Testis (tissue), 2 donors: ENCODE measurements around the gene SH3BP2.

Source experiments
- POLR2A ChIP-seq: fragments of 450-650 bp; IDR thresholded peaks from one replicate; pipeline ENCODE4 v1.6.1; 2017; ENCODE audit warnings: antibody characterized with exemption, mild to moderate bottlenecking, moderate library complexity
- TF ChIP-seq, protein P1 (sequence below), 3 experiments: fragments of 450-650 bp in 2 of 3; fragments of 200-600 bp in 1 of 3; sonication (generic) in 1 of 3; IDR thresholded peaks; one replicate each; pipeline ENCODE4 v1.5.1; 2016 to 2019; ENCODE audit warnings: antibody characterized with exemption in 3 of 3, mild to moderate bottlenecking in 2 of 3, moderate library complexity in 1 of 3

DNA sequence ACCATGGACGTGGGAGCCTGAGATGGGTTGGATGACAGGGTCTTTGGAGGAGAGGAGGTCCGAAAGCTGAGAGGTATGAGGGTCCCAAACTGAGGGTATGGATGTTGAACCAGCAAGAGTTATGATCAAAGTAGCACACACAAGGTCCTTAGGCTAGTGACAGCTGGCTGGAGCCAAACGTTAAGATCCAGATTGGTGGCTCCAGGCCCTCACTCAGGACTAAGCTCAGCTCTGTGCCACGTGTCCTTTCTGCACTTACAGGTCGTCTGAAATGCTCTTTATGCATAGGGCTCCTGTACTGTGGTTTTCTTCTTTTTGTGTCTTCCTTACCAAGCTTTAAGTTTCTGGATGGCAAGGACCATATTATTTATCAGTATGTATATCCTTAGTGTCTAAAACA lies 86.1 kb downstream of the SH3BP2 start:
- TF ChIP-seq, protein P1, sequence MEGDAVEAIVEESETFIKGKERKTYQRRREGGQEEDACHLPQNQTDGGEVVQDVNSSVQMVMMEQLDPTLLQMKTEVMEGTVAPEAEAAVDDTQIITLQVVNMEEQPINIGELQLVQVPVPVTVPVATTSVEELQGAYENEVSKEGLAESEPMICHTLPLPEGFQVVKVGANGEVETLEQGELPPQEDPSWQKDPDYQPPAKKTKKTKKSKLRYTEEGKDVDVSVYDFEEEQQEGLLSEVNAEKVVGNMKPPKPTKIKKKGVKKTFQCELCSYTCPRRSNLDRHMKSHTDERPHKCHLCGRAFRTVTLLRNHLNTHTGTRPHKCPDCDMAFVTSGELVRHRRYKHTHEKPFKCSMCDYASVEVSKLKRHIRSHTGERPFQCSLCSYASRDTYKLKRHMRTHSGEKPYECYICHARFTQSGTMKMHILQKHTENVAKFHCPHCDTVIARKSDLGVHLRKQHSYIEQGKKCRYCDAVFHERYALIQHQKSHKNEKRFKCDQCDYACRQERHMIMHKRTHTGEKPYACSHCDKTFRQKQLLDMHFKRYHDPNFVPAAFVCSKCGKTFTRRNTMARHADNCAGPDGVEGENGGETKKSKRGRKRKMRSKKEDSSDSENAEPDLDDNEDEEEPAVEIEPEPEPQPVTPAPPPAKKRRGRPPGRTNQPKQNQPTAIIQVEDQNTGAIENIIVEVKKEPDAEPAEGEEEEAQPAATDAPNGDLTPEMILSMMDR (IDR thresholded peaks at IDR 0.05) = no peak
- no peak for TF ChIP-seq POLR2A
